A549 (cell line): Measurements from ENCODE around the gene POMGNT2. TPM values are rescaled to one million over a fixed set of nuclear protein-coding genes. Genes with fewer than 3 reads are reported as not detected.

ENCODE experiments used
- ATAC-seq, 2 experiments: fragments of 200-7000 bp in 1 of 2; fragments of >200 bp in 1 of 2; cut with Nextera tagmentation in 1 of 2; cut with Tn5 transposase in 1 of 2; 3 replicates each; pipeline versions ENCODE4 v1.8.0 to v1.9.1; 2018 to 2020; ENCODE audit warnings: mild to moderate bottlenecking in 1 of 2, moderate library complexity in 1 of 2
- CTCF ChIA-PET: fragments of 300-600 bp; sonication (Branson Sonifier 250); formaldehyde crosslinking; extraction: SDS; loops from one replicate; lab custom pipeline; 2021; ENCODE audit warnings: antibody characterized with exemption, inconsistent platforms; lab: Yijun Ruan, JAX
- POLR2A ChIA-PET: fragments of 350-600 bp; formaldehyde crosslinking; extraction: SDS; loops from one replicate; lab custom pipeline; 2021; ENCODE audit warnings: antibody characterized with exemption, inconsistent platforms; lab: Yijun Ruan, JAX
- DNase-seq, 2 experiments: peaks; one replicate each; pipeline versions ENCODE4 v3.0.0 to v3.0.0-alpha.2; 2011 to 2016; ENCODE audit warnings: low read depth in 1 of 2, low spot score in 1 of 2
- FAIRE-seq: peaks from 2 replicates; lab custom pipeline; 2011; peaks lifted over from hg19 to GRCh38; lab: Jason Lieb, UNC
- H3K27ac ChIP-seq, 2 experiments: fragments of >200 bp; sonication (Bioruptor Twin); formaldehyde crosslinking; 3 replicates each; pipeline ENCODE4 v1.5.1; 2016 to 2017
- H3K4me1 ChIP-seq: fragments of >200 bp; sonication (Bioruptor Twin); formaldehyde crosslinking; 3 replicates; pipeline ENCODE4 v1.6.1; 2016
- H3K4me2 ChIP-seq: fragments of >200 bp; sonication (Bioruptor Twin); formaldehyde crosslinking; 3 replicates; pipeline ENCODE4 v1.6.1; 2016
- H3K4me3 ChIP-seq: fragments of >200 bp; sonication (Bioruptor Twin); formaldehyde crosslinking; 3 replicates; pipeline ENCODE4 v1.5.1; 2016
- H3K9me3 ChIP-seq: fragments of >200 bp; sonication (Bioruptor Twin); formaldehyde crosslinking; 3 replicates; pipeline ENCODE4 v1.6.1; 2016
- BHLHE40 ChIP-seq: IDR thresholded peaks from 2 replicates; pipeline ENCODE4 v1.6.1; 2012; ENCODE audit warnings: low read depth, low read length, inconsistent platforms
- CBX2 ChIP-seq: fragments of 200-600 bp; sonication (generic); IDR thresholded peaks from 2 replicates; pipeline ENCODE4 v1.6.1; 2016; ENCODE audit warnings: low read depth, mild to moderate bottlenecking, borderline replicate concordance
- CEBPB ChIP-seq, 2 experiments: fragments of >200 bp in 1 of 2; sonication (Bioruptor Twin) in 1 of 2; formaldehyde crosslinking in 1 of 2; IDR thresholded peaks; 2 replicates each; pipeline ENCODE4 v1.6.1; 2012 to 2016
- EHF ChIP-seq: fragments of 250-450 bp; sonication (Bioruptor Pico); IDR thresholded peaks from 2 replicates; pipeline ENCODE4 v1.5.0; 2020; ENCODE audit warnings: mild to moderate bottlenecking
- HOXA7 ChIP-seq: fragments of 250-450 bp; sonication (Bioruptor Pico); IDR thresholded peaks from 2 replicates; pipeline ENCODE4 v1.5.0; 2020; ENCODE audit warnings: mild to moderate bottlenecking, moderate library complexity
- MAFK ChIP-seq: fragments of 450-650 bp; IDR thresholded peaks from 2 replicates; pipeline ENCODE4 v1.6.1; 2014; ENCODE audit not compliant: partially characterized antibody
- MYC ChIP-seq: IDR thresholded peaks from 2 replicates; pipeline ENCODE4 v1.6.1; 2012; ENCODE audit warnings: mild to moderate bottlenecking, inconsistent platforms, low read length, improper control_type of control experiment, borderline replicate concordance
- NPAS2 ChIP-seq: fragments of 250-450 bp; sonication (Bioruptor Pico); IDR thresholded peaks from 2 replicates; pipeline ENCODE4 v1.8.0; 2022; ENCODE audit warnings: mild to moderate bottlenecking, moderate library complexity, borderline replicate concordance
- NR3C1 ChIP-seq: fragments of >200 bp; sonication (Bioruptor Twin); formaldehyde crosslinking; IDR thresholded peaks from 3 replicates; pipeline ENCODE4 v1.6.1; 2017
- PHF8 ChIP-seq: fragments of 200-600 bp; sonication (generic); IDR thresholded peaks from 2 replicates; pipeline ENCODE4 v1.6.1; 2016; ENCODE audit warnings: low read depth, mild to moderate bottlenecking, antibody characterized with exemption, moderate library complexity, borderline replicate concordance
- RNF2 ChIP-seq: fragments of 200-600 bp; sonication (generic); IDR thresholded peaks from 2 replicates; pipeline ENCODE4 v1.6.1; 2016; ENCODE audit warnings: low read depth, mild to moderate bottlenecking, antibody characterized with exemption, moderate library complexity, borderline replicate concordance
- SMC3 ChIP-seq: fragments of >200 bp; sonication (Bioruptor Twin); formaldehyde crosslinking; IDR thresholded peaks from 3 replicates; pipeline ENCODE4 v1.6.1; 2018; ENCODE audit warnings: inconsistent platforms
- SREBF2 ChIP-seq: fragments of 450-650 bp; IDR thresholded peaks from 2 replicates; pipeline ENCODE4 v1.6.1; 2014; ENCODE audit warnings: mild to moderate bottlenecking, moderate library complexity
- TP53 ChIP-seq: fragments of 250-450 bp; sonication (Bioruptor Pico); IDR thresholded peaks from 2 replicates; pipeline ENCODE4 v1.5.0; 2021; ENCODE audit warnings: mild to moderate bottlenecking, moderate library complexity
- ZFP36 ChIP-seq: fragments of 450-650 bp; IDR thresholded peaks from 2 replicates; pipeline ENCODE4 v1.6.1; 2014; ENCODE audit warnings: borderline replicate concordance; ENCODE audit not compliant: partially characterized antibody
- ZNF302 ChIP-seq: fragments of 250-450 bp; sonication (Bioruptor Pico); IDR thresholded peaks from 2 replicates; pipeline ENCODE4 v1.9.0; 2021; ENCODE audit warnings: inconsistent platforms, mild to moderate bottlenecking, moderate library complexity
- ZSCAN20 ChIP-seq: fragments of 250-450 bp; sonication (Bioruptor Pico); IDR thresholded peaks from 2 replicates; pipeline ENCODE4 v1.8.0; 2022; ENCODE audit warnings: mild to moderate bottlenecking, moderate library complexity
- WGBS: methylation state at CpG from one replicate; pipeline ENCODE4 v1.1.6; 2017; ENCODE audit errors: missing lambda C conversion rate; 5-methylcytosine and 5-hydroxymethylcytosine counted together
- polyA plus RNA-seq, 4 experiments: library from polyadenylated mRNA; depleted of rRNA in 3 of 4; stranded (reverse); fragments of >200 nt; fragmentation: RNase III in 1 of 4; extraction: RNeasy Plus Mini Kit Qiagen cat#74134 plus additional on column Dnase treatment in 1 of 4; gene quantifications; 2 replicates in 3 of 4; 3 replicates in 1 of 4; pipeline ENCODE4 v1.2.3, GENCODE V29; 2011 to 2017
- TF ChIP-seq, protein P1 (sequence below): IDR thresholded peaks from 2 replicates; pipeline ENCODE4 v1.6.1; 2012; ENCODE audit warnings: low read depth, borderline replicate concordance
- TF ChIP-seq, protein P2 (sequence below): fragments of 250-450 bp; sonication (Bioruptor Pico); IDR thresholded peaks from 2 replicates; pipeline ENCODE4 v1.5.0; 2021; ENCODE audit warnings: mild to moderate bottlenecking, moderate library complexity, borderline replicate concordance
- TF ChIP-seq, protein P3 (sequence below): fragments of >200 bp; sonication (Bioruptor Twin); formaldehyde crosslinking; IDR thresholded peaks from 2 replicates; pipeline ENCODE4 v1.6.1; 2016

POMGNT2 gene
- polyA plus RNA-seq, 2 of the 4 experiments (the other 2 are of a cell fraction), result 7.9 to 9.6 TPM

DNA sequence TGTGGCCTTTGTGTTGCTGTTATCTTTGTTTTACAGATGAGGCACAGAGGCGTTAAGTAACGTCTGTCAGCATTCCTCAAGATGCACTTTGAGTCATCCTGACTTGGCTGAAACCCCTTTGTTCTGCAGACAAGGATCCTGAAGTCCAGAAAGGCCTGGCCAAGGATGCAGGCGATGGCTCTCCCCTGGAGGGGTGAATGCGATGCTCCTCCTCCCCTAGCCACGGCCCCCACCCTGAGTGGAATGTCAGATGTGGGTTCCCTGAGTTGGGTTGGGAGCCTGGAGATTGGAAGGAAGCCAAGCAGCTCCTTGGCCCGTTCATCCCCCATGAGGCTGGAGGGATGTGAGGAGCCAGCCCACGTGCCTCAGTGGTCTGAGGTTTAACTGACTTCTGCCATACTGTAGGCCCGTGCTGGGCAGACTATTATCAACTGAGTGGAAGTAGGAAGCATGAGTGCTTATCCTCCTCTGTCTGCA is 43.3 kb downstream of the POMGNT2 start:
- TF ChIP-seq, protein P1, sequence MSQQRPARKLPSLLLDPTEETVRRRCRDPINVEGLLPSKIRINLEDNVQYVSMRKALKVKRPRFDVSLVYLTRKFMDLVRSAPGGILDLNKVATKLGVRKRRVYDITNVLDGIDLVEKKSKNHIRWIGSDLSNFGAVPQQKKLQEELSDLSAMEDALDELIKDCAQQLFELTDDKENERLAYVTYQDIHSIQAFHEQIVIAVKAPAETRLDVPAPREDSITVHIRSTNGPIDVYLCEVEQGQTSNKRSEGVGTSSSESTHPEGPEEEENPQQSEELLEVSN, result no peak
- TF ChIP-seq SMC3 (no peak), TP53 (no peak)
- TF ChIP-seq, all 56 proteins: peak for 0
- FAIRE-seq (no peak), DNase-seq (no peak), ATAC-seq (no peak)
- no peaks in the 10 kb centered on the region for H3K4me1 ChIP-seq
- POLR2A ChIA-PET, result no interaction called here
- no peaks in the 10 kb centered on the region for H3K9me3 ChIP-seq
- no peak overlapping the region for H3K27ac ChIP-seq
- H3K4me2 ChIP-seq, result no peak overlapping the region
- H3K4me3 ChIP-seq, result no peak overlapping the region
- CTCF ChIA-PET, result no interaction called here
- 45% methylated on average over 3 of the region's 8 CpGs for WGBS

DNA sequence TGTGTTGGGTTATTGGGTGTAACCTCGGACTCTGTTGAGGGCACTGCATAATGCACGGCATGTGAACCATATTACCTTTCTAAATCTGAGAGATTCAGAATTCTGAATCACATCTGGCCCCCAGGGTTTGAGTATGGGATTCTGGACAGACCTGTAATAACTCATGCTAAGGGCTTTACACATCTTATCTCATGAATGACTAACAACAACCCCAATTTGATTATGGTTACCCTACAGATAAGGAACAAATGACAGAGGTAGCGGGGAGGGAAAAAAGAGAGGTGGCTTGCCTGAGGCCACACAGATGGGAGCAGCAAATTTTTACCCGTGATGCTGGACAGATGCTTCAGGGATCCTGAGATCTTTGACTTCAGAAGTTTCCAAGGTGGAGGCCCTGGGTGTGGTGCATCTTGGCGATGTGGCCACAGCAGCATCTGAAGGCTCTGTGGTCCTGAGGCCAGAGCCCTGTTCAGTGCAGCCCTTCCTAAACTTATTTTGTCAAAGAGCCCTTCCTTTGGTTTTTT is 43.8 kb downstream of the POMGNT2 start:
- WGBS, result 42% methylated on average over 5 of the region's 5 CpGs
- CTCF ChIA-PET, result no interaction called here
- no peak overlapping the region for H3K4me3 ChIP-seq
- no peak for ATAC-seq
- TF ChIP-seq RNF2 (no peak), ZNF302 (CRISPR knock-in tag) (no peak), MAFK (no peak), NR3C1 (no peak), PHF8 (no peak), BHLHE40 (no peak), HOXA7 (CRISPR knock-in tag) (no peak), EHF (CRISPR knock-in tag) (no peak), SREBF2 (no peak), CEBPB (IDR thresholded peaks at IDR 0.05) (no peak)
- TF ChIP-seq, protein P2, sequence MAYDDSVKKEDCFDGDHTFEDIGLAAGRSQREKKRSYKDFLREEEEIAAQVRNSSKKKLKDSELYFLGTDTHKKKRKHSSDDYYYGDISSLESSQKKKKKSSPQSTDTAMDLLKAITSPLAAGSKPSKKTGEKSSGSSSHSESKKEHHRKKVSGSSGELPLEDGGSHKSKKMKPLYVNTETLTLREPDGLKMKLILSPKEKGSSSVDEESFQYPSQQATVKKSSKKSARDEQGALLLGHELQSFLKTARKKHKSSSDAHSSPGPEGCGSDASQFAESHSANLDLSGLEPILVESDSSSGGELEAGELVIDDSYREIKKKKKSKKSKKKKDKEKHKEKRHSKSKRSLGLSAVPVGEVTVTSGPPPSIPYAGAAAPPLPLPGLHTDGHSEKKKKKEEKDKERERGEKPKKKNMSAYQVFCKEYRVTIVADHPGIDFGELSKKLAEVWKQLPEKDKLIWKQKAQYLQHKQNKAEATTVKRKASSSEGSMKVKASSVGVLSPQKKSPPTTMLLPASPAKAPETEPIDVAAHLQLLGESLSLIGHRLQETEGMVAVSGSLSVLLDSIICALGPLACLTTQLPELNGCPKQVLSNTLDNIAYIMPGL (CRISPR knock-in tag), result no peak
- TF ChIP-seq, protein P3, sequence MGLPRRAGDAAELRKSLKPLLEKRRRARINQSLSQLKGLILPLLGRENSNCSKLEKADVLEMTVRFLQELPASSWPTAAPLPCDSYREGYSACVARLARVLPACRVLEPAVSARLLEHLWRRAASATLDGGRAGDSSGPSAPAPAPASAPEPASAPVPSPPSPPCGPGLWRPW, result no peak
- TF ChIP-seq, all 56 proteins: peak for 0
- Histone ChIP-seq H3K4me1 (no peaks in the 10 kb centered on the region), H3K9me3 (no peaks in the 10 kb centered on the region), H3K4me2 (no peak overlapping the region), H3K27ac (no peak overlapping the region)
- DNase-seq (no peak), FAIRE-seq (no peak)
- POLR2A ChIA-PET, result no interaction called here

DNA sequence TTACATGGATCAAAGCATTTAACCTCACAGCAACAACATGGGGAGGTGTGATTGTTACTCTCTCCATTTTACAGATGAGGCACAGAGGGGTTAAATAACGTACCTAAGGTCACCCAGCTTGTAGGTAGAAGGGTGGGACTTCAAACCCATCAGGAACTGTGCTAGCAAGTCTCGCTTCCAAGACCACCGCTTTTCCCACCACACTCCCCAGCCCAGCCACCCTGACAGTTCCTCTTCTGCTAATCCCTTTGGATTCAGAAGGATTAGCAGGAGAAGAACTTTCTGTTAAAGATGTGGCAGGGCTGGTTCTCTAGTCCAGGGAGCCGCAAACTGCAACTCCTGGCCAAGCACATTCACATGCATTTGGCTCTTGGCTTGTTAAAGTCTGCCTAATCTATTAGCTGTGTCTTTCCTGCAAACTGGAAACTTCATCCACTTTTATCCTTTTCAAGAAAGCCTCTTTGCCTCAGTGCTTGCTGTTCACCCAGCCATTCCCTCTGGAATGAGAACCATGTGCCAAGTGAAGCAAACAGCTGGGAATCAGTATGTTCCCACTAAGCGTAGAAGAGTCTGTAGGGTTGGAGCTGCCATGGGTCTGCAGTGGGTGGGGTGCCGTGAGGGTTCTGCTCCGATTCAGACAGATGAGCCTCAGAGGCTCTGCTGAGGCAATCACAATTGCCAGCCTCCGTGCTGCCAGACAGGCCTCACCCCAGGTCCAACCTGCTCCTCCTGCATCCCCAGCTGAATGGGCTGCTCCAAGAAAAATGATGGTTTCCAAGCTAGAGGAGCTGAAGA is 44.6 kb downstream of the POMGNT2 start:
- DNase-seq (no peak), FAIRE-seq (no peak), ATAC-seq (no peak)
- CTCF ChIA-PET, result no interaction called here
- WGBS, result 58% methylated on average over 5 of the region's 8 CpGs
- TF ChIP-seq CBX2 (no peak), MYC (no peak), NPAS2 (CRISPR knock-in tag) (no peak), CEBPB (IDR thresholded peaks at IDR 0.05) (no peak), ZFP36 (no peak), ZSCAN20 (no peak)
- no peaks in the 10 kb centered on the region for H3K9me3 ChIP-seq
- POLR2A ChIA-PET, result no interaction called here
- H3K4me3 ChIP-seq, result no peak overlapping the region
- no peaks in the 10 kb centered on the region for H3K4me1 ChIP-seq
- H3K4me2 ChIP-seq, result no peak overlapping the region
- H3K27ac ChIP-seq, result no peak overlapping the region
